NCI-H524 treated with DMSO at 0.1 percent for 48 hours (cell line): ENCODE results near the gene SFTPB.
"Not testable (repeated sequence)": the region's sequence is repeated elsewhere in the genome, so short reads cannot be mapped to it uniquely, and the experiment has no call there.

Experiments used
- DNase-seq: peaks from one replicate; lab custom pipeline; 2025; lab: John Stamatoyannopoulos, UW

Gene SFTPB

GRCh38 chr2:85675866-85676548 is 8.0 kb upstream of the SFTPB start:
- DNase-seq: no peak

GRCh38 chr2:85675427-85675826 is 7.4 kb upstream of the SFTPB start:
- no peak for DNase-seq

- no peak for DNase-seq
These were observed 6.4 kb upstream of the SFTPB start for GRCh38 chr2:85674417-85674816.

- DNase-seq: no peak
These were observed 5.8 kb upstream of the SFTPB start for GRCh38 chr2:85673716-85674375.

- no peak for DNase-seq
These were observed 4.5 kb upstream of the SFTPB start for GRCh38 chr2:85672456-85672855.

GRCh38 chr2:85670416-85670815 is 2.4 kb upstream of the SFTPB start:
- not testable (repeated sequence) for DNase-seq

- no peak for DNase-seq
These were observed 1.6 kb upstream of the SFTPB start for GRCh38 chr2:85669549-85669948.

GRCh38 chr2:85668857-85669142 is 801 bp upstream of the SFTPB start:
- DNase-seq: no peak

- DNase-seq: no peak
These were observed 414 bp downstream of the SFTPB start for GRCh38 chr2:85667561-85668008.

- DNase-seq: no peak
These were observed 1.3 kb downstream of the SFTPB start for GRCh38 chr2:85666435-85667316.

GRCh38 chr2:85666016-85666415 is 2.0 kb downstream of the SFTPB start:
- DNase-seq: no peak

- no peak for DNase-seq
These were observed 2.6 kb downstream of the SFTPB start for GRCh38 chr2:85665264-85665937.

- DNase-seq: no peak
These were observed 4.1 kb downstream of the SFTPB start for GRCh38 chr2:85663594-85664565.

GRCh38 chr2:85662899-85663593 is 5.0 kb downstream of the SFTPB start:
- DNase-seq: no peak

- no peak for DNase-seq
These were observed 6.7 kb downstream of the SFTPB start for GRCh38 chr2:85661139-85661858.

GRCh38 chr2:85660725-85661124 is 7.3 kb downstream of the SFTPB start:
- DNase-seq: no peak

- not testable (repeated sequence) for DNase-seq
These were observed 7.7 kb downstream of the SFTPB start for GRCh38 chr2:85660301-85660700.

- DNase-seq: no peak
These were observed 8.5 kb downstream of the SFTPB start for GRCh38 chr2:85659324-85659981.

GRCh38 chr2:85657399-85657798 is 10.6 kb downstream of the SFTPB start:
- DNase-seq: not testable (repeated sequence)
